GM23338 (cell line): ENCODE data around the gene CCDC106.

Source experiments
- CREB1 ChIP-seq: fragments of 250-450 bp; sonication (Bioruptor Pico); IDR thresholded peaks from 2 replicates; pipeline ENCODE4 v1.5.0; 2020; ENCODE audit warnings: low read depth, mild to moderate bottlenecking, moderate library complexity
- EZH2 ChIP-seq: fragments of 200-600 bp; sonication (generic); IDR thresholded peaks from one replicate; pipeline ENCODE4 v1.8.0; 2017; ENCODE audit warnings: antibody characterized with exemption, mild to moderate bottlenecking, low read depth; ENCODE audit not compliant: unreplicated experiment
- EZH2phosphoT487 ChIP-seq: fragments of 200-600 bp; sonication (generic); IDR thresholded peaks from one replicate; pipeline ENCODE4 v1.8.1; 2018; ENCODE audit warnings: antibody characterized with exemption; ENCODE audit not compliant: unreplicated experiment
- STAT1 ChIP-seq: IDR thresholded peaks from one replicate; pipeline ENCODE4 v1.6.1; 2016; ENCODE audit warnings: antibody characterized with exemption; ENCODE audit not compliant: unreplicated experiment
- TF ChIP-seq, protein P1 (sequence below), 2 experiments: fragments of 200-600 bp in 1 of 2; sonication (generic) in 1 of 2; conservative IDR thresholded peaks; 2 replicates each; pipeline versions ENCODE4 v1.5.1 to v1.6.1; 2016 to 2017; ENCODE audit warnings: antibody characterized with exemption in 2 of 2, low read depth in 2 of 2, mild to moderate bottlenecking in 2 of 2, moderate library complexity in 1 of 2

DNA sequence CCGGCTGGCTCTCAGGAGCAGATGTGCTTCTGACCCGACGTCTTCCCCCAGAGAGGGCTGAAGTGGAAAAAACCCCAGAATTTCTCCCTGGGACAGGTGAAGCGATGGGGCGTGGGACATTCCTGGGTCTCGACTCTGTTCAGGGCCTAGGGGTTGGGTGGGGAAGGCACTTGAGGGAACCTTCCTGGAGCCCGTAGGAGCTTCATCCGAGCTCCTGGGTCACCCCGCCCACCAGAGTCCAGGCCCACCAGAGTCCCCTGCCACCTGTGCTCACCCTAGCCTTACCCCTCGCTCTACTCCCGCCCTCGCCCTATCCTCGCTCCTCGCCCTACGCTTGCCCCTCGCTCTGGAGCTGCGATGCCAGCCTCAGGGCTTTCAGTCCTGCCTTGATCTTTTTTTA is 50.2 kb downstream of the CCDC106 start:
- TF ChIP-seq, protein P1, sequence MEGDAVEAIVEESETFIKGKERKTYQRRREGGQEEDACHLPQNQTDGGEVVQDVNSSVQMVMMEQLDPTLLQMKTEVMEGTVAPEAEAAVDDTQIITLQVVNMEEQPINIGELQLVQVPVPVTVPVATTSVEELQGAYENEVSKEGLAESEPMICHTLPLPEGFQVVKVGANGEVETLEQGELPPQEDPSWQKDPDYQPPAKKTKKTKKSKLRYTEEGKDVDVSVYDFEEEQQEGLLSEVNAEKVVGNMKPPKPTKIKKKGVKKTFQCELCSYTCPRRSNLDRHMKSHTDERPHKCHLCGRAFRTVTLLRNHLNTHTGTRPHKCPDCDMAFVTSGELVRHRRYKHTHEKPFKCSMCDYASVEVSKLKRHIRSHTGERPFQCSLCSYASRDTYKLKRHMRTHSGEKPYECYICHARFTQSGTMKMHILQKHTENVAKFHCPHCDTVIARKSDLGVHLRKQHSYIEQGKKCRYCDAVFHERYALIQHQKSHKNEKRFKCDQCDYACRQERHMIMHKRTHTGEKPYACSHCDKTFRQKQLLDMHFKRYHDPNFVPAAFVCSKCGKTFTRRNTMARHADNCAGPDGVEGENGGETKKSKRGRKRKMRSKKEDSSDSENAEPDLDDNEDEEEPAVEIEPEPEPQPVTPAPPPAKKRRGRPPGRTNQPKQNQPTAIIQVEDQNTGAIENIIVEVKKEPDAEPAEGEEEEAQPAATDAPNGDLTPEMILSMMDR (conservative IDR thresholded peaks at IDR 0.05; ENCODE audit: low read depth in 2 of 2): no peak
- TF ChIP-seq EZH2phosphoT487: no peak
- no peak for TF ChIP-seq CREB1 (CRISPR knock-in tag)
- TF ChIP-seq STAT1: no peak
- TF ChIP-seq EZH2: no peak
